NT2/D1 (cell line): ENCODE data around the gene PRL.

ENCODE experiments used
- YY1 ChIP-seq: IDR thresholded peaks from 2 replicates; pipeline ENCODE4 v1.6.1; 2011; ENCODE audit not compliant: insufficient read length, insufficient read depth
- ZNF274 ChIP-seq: IDR thresholded peaks from 2 replicates; pipeline ENCODE4 v1.6.1; 2011; ENCODE audit warnings: mild to moderate bottlenecking, low read depth, low read length

- TF ChIP-seq ZNF274 (no peak), YY1 (no peak)
Observed at GRCh38 chr6:22271081-22271480, 25.8 kb downstream of the PRL start.
